ENCODE measurements around the gene FNDC3B. TPM values are rescaled to one million over a fixed set of nuclear protein-coding genes. Genes with fewer than 3 reads are reported as not detected.
"Not testable (repeated sequence)": the region's sequence is repeated elsewhere in the genome, so short reads cannot be mapped to it uniquely, and the experiment has no call there.

FNDC3B gene
- total and polyA plus RNA-seq, 10 donors, result 3.1 to 149 (median 103) TPM

GRCh38 chr3:171995486-171995885 is 43.9 kb upstream of the FNDC3B start:
- no peak overlapping the region for H3K4me3 ChIP-seq
- no peak for DNase-seq
- no peak overlapping the region for H3K27ac ChIP-seq
- TF ChIP-seq POLR2A (IDR thresholded peaks at IDR 0.05) (no peak), CTCF (IDR thresholded peaks at IDR 0.05 in 8 of 11, conservative IDR thresholded peaks at IDR 0.05 in 3 of 11) (no peak), POLR2AphosphoS5 (IDR thresholded peaks at IDR 0.05) (no peak)
- no peaks in the 10 kb centered on the region for H3K36me3 ChIP-seq
- peaks cover 0 to 5% (median 0%) of the 10 kb centered on the region in 6 donors for H3K4me1 ChIP-seq
- peaks cover 0 to 17% (median 6%) of the 10 kb centered on the region in 8 donors for H3K9me3 ChIP-seq
- H3K27me3 ChIP-seq (replicated peaks in 1 of 7), result no peaks in the 10 kb centered on the region
- intact Hi-C loops (cut with DNase I; ENCODE audit: low total_unique reads), result no loop called here

- peaks cover 0 to 17% (median 6%) of the 10 kb centered on the region in 8 donors for H3K9me3 ChIP-seq
- no peaks in the 10 kb centered on the region for H3K27me3 ChIP-seq (replicated peaks in 1 of 7)
- peaks cover 0 to 5% (median 0%) of the 10 kb centered on the region in 6 donors for H3K4me1 ChIP-seq
- no peak overlapping the region for H3K4me3 ChIP-seq
- WGBS, 5 donors, result 83 to 91% (median 89%) methylated on average over 2 of the region's 2 CpGs
- no peak overlapping the region for H3K27ac ChIP-seq
- TF ChIP-seq CTCF (IDR thresholded peaks at IDR 0.05 in 8 of 11, conservative IDR thresholded peaks at IDR 0.05 in 3 of 11) (no peak), POLR2AphosphoS5 (IDR thresholded peaks at IDR 0.05) (no peak), POLR2A (IDR thresholded peaks at IDR 0.05) (no peak)
- H3K36me3 ChIP-seq, result no peaks in the 10 kb centered on the region
- DNase-seq, result no peak
- intact Hi-C loops (cut with DNase I; ENCODE audit: low total_unique reads), result no loop called here
Observed at GRCh38 chr3:171996178-171996817, 43.1 kb upstream of the FNDC3B start.

GRCh38 chr3:171998731-171999130 is 40.6 kb upstream of the FNDC3B start:
- H3K36me3 ChIP-seq; H3K27ac ChIP-seq; H3K27me3 ChIP-seq (replicated peaks in 1 of 7); intact Hi-C loops (cut with DNase I; ENCODE audit: low total_unique reads); H3K4me3 ChIP-seq; DNase-seq; H3K4me1 ChIP-seq: not testable (repeated sequence)
- H3K9me3 ChIP-seq, result peaks cover 0 to 17% (median 6%) of the 10 kb centered on the region in 8 donors
- WGBS, 5 donors, result 92 to 100% (median 95%) methylated on average over 7 to 15 of the region's 24 CpGs

GRCh38 chr3:172001616-172002015 is 37.8 kb upstream of the FNDC3B start:
- H3K36me3 ChIP-seq; intact Hi-C loops (cut with DNase I; ENCODE audit: low total_unique reads); DNase-seq; H3K27me3 ChIP-seq (replicated peaks in 1 of 7); H3K4me3 ChIP-seq; H3K9me3 ChIP-seq; H3K4me1 ChIP-seq; H3K27ac ChIP-seq: not testable (repeated sequence)
- WGBS, 5 donors, result 79 to 95% (median 89%) methylated on average over 1 of the region's 1 CpG

- intact Hi-C loops (cut with DNase I; ENCODE audit: low total_unique reads), result no loop called here
- Histone ChIP-seq H3K36me3 (no peaks in the 10 kb centered on the region), H3K27me3 (replicated peaks in 1 of 7) (no peaks in the 10 kb centered on the region), H3K9me3 (no peaks in the 10 kb centered on the region), H3K27ac (no peak overlapping the region), H3K4me1 (no peaks in the 10 kb centered on the region), H3K4me3 (no peak overlapping the region)
- DNase-seq, result no peak
- WGBS, 5 donors, result 85 to 93% (median 90%) methylated on average over 4 of the region's 4 CpGs
- TF ChIP-seq CTCF (IDR thresholded peaks at IDR 0.05 in 8 of 11, conservative IDR thresholded peaks at IDR 0.05 in 3 of 11) (no peak), POLR2A (IDR thresholded peaks at IDR 0.05) (no peak), POLR2AphosphoS5 (IDR thresholded peaks at IDR 0.05) (no peak)
Observed at GRCh38 chr3:172002512-172003078, 36.8 kb upstream of the FNDC3B start.
